ENCODE measurements around the gene USP4.

USP4 gene

DNA sequence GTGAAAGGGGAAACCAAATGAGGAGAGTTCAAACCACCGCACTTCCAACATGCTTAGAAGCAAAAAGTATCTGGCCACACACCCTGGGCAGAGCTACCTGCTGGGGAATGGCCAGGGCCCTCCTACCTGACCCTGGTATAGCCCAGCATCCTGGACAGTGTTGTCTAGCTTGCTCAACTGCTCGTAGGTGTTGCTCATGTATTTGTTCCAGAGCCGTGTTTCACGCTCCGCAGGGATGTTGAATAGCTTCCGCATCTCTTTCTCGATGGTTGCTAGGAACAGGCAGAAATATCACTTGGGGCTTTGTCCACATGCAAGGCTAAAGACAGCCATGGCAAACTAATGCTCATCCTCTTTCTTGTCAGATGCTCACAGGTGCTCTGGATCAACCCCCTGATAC is 15.1 kb downstream of the USP4 start:
- Histone ChIP-seq H3K4me3 (ENCODE audit: low read length) (no peak overlapping the region), H3K36me3 (ENCODE audit: control insufficient read depth, insufficient read depth, low read length, severe bottlenecking) (peaks cover 85% of the 10 kb centered on the region), H3K4me1 (ENCODE audit: control insufficient read depth, insufficient read depth, low read length) (no peaks in the 10 kb centered on the region), H3K9me3 (ENCODE audit: control insufficient read depth, low read length) (no peaks in the 10 kb centered on the region), H3K27me3 (replicated peaks; ENCODE audit: control insufficient read depth, insufficient read depth, low read length) (no peaks in the 10 kb centered on the region), H3K9ac (ENCODE audit: low read length) (no peak overlapping the region)
- DNase-seq (ENCODE audit: low read depth): no peak

DNA sequence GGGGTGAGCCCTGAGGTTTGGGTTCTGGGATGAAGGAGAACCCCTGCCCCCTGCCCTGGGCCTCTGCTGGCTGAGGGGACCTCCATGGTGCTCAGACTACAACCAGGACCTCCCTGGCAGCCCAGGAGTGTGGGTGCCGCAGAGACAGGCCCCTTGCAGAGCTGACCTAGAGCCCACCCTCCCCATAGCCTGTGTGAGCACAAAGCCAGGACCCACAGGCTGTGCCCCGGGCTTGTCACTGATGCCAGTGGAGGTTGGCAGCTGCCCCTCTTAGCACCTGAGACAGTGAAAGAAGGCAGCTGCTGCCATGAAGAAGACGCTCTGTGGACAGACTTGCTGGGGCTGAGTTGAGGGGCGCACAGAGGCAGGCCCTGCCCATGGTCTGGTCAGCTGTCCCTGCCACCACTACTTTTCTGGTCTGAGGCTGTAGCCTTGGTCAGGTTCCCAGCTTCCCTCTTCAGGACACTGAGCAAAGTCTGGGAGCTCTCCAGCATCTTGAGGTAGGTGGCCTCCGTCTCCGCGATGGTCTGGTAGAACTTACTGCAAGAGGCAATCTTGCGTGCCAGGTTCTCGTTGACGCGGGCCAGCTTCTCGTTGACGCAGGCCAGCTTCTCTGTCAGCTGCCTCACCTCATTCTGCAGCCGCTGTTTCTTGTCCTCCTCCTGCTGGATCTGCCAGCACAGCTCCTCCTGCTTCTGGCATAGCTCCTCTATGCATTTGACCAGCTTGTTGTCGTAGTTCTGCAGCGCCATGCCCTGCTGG is 23.0 kb downstream of the USP4 start:
- DNase-seq (ENCODE audit: low read depth): no peak
- Histone ChIP-seq H3K36me3 (ENCODE audit: control insufficient read depth, insufficient read depth, low read length, severe bottlenecking) (peaks cover 68% of the 10 kb centered on the region), H3K9me3 (ENCODE audit: control insufficient read depth, low read length) (no peaks in the 10 kb centered on the region)

DNA sequence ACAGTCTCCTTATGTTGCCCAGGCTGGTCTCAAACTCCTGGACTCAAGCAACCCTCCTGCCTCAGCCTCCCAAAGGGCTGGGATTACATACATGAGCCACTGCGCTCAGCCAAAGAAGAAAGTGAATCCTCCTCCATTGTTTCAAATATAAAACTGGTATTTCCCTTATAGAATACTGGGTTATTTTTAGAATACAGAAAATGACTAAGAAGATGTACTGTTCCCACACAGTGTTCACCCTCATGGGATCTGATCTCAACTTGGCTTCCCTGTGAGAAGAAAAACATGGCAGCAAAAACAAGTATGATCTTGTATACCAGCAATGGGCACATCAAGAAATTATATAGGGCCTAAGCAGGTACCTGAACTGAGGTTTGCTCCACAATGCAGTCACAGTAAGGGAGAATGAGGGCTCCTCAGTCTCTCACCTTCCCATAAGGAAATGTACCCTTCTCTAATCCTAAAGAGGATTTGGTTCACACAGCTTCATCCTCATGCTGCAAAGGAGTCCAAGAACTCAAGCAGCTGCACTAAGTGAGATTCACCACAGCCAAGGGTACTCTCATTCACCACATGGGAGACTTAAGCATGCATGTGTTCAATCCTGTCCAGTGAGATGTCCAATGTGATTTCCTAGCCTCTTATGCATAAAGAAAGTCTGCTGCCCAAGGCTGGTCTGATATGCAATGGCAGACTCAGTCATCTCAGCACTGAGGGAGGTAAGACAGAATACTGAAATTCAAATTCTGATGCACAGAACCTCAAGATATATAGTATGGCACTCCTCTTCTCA is 25.8 kb downstream of the USP4 start:
- no peaks in the 10 kb centered on the region for H3K27me3 ChIP-seq (replicated peaks; ENCODE audit: control insufficient read depth, insufficient read depth, low read length)
- H3K9me3 ChIP-seq (ENCODE audit: control insufficient read depth, low read length): no peaks in the 10 kb centered on the region
- H3K4me1 ChIP-seq (ENCODE audit: control insufficient read depth, insufficient read depth, low read length): peaks cover 10% of the 10 kb centered on the region
- H3K4me3 ChIP-seq (ENCODE audit: low read length): no peak overlapping the region
- peaks cover 67% of the 10 kb centered on the region for H3K36me3 ChIP-seq (ENCODE audit: control insufficient read depth, insufficient read depth, low read length, severe bottlenecking)
- peak; percentile 12 for DNase-seq (ENCODE audit: low read depth)
- no peak overlapping the region for H3K9ac ChIP-seq (ENCODE audit: low read length)

More for the DNA sequence above, 23.0 kb downstream of the USP4 start:
- peaks cover 10% of the 10 kb centered on the region for H3K4me1 ChIP-seq (ENCODE audit: control insufficient read depth, insufficient read depth, low read length)
- no peak overlapping the region for H3K4me3 ChIP-seq (ENCODE audit: low read length)
- no peak overlapping the region for H3K9ac ChIP-seq (ENCODE audit: low read length)
- no peaks in the 10 kb centered on the region for H3K27me3 ChIP-seq (replicated peaks; ENCODE audit: control insufficient read depth, insufficient read depth, low read length)

DNA sequence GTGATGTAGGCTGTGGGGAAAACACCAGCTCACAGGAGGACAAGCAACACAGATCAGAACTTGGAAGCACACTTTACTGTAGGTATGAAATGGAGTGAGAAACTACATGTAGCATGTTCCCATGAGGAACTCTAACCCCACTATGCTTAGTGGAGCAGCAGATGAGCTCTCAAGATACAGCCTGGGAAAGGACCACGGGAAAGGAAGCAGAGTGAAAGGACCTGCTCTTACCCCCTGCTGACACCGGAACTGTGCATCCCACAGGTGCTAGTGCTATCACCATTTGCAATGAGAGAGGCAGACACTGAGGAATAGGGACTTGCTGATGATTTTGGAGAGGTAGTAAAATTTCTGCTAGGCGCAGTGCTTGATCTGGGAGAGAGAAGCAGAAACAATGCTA is 28.6 kb downstream of the USP4 start:
- H3K4me3 ChIP-seq (ENCODE audit: low read length): no peak overlapping the region
- no peak overlapping the region for H3K9ac ChIP-seq (ENCODE audit: low read length)
- peaks cover 62% of the 10 kb centered on the region for H3K36me3 ChIP-seq (ENCODE audit: control insufficient read depth, insufficient read depth, low read length, severe bottlenecking)
- no peaks in the 10 kb centered on the region for H3K9me3 ChIP-seq (ENCODE audit: control insufficient read depth, low read length)
- no peaks in the 10 kb centered on the region for H3K27me3 ChIP-seq (replicated peaks; ENCODE audit: control insufficient read depth, insufficient read depth, low read length)
- DNase-seq (ENCODE audit: low read depth): no peak
- H3K4me1 ChIP-seq (ENCODE audit: control insufficient read depth, insufficient read depth, low read length): peaks cover 10% of the 10 kb centered on the region

DNA sequence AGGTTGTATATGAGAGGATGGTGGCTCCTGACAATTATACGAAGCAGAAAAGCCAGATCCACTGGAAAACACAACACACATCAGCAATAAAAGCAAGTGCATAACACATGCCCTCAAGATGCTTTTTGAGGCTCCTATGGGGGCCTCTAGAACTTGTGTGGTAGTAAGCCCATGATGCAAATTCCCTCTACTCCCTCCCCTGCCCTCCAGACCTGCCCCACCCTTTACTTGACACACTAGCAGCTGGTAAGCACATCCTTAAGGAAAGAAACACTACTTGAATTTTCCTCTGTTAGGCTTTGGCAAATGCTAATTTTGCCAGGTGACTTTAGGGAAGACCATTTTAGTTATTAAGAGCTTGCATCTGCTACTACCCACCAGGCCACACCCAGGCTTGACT is 29.2 kb downstream of the USP4 start:
- H3K9me3 ChIP-seq (ENCODE audit: control insufficient read depth, low read length): no peaks in the 10 kb centered on the region
- H3K36me3 ChIP-seq (ENCODE audit: control insufficient read depth, insufficient read depth, low read length, severe bottlenecking): peaks cover 62% of the 10 kb centered on the region
- no peak for DNase-seq (ENCODE audit: low read depth)
- no peak overlapping the region for H3K4me3 ChIP-seq (ENCODE audit: low read length)
- peaks cover 10% of the 10 kb centered on the region for H3K4me1 ChIP-seq (ENCODE audit: control insufficient read depth, insufficient read depth, low read length)
- H3K9ac ChIP-seq (ENCODE audit: low read length): no peak overlapping the region
- no peaks in the 10 kb centered on the region for H3K27me3 ChIP-seq (replicated peaks; ENCODE audit: control insufficient read depth, insufficient read depth, low read length)

DNA sequence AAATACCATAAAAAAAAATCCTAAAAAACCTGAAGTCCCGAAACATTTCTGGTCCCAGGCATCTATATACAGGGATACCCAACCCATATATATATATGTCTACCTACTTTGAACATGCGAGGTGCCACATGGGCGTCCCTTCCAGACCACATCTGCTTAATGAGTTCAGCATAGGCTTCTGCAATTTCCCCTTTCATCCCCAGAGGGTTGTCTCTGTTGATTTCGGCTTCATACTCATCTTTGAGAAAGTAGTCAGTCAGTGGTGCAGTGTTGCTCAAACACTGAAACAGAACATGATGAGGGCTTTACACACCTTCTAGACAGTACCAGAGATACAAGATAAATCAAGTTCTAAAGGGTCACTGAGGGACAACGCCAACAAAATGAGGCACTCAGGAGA is 34.2 kb downstream of the USP4 start:
- Histone ChIP-seq H3K4me3 (ENCODE audit: low read length) (no peak overlapping the region), H3K9me3 (ENCODE audit: control insufficient read depth, low read length) (no peaks in the 10 kb centered on the region), H3K9ac (ENCODE audit: low read length) (no peak overlapping the region), H3K4me1 (ENCODE audit: control insufficient read depth, insufficient read depth, low read length) (no peaks in the 10 kb centered on the region), H3K36me3 (ENCODE audit: control insufficient read depth, insufficient read depth, low read length, severe bottlenecking) (peaks cover 72% of the 10 kb centered on the region), H3K27me3 (replicated peaks; ENCODE audit: control insufficient read depth, insufficient read depth, low read length) (no peaks in the 10 kb centered on the region)
- DNase-seq (ENCODE audit: low read depth): no peak

DNA sequence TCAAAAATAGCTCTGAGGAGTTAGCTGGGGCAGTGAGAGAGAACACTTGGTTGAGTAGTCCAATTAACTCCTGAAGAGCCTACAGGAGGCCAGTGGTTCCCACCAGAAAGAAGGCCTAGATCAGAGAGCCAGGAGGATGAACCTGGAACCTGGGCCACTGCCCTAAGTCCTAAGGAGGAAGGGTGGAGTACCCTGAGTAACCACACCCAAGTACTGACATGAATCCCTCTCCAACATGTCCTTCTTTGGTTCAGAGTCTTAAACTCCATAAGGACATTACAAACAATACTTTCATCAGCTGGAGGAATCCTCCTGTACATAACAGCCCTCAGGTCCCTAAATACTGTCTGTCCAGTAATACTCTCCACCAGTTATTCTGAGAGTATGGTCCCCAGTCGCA is 37.2 kb downstream of the USP4 start:
- no peaks in the 10 kb centered on the region for H3K9me3 ChIP-seq (ENCODE audit: control insufficient read depth, low read length)
- no peak for DNase-seq (ENCODE audit: low read depth)
- H3K4me3 ChIP-seq (ENCODE audit: low read length): no peak overlapping the region
- H3K9ac ChIP-seq (ENCODE audit: low read length): no peak overlapping the region
- H3K27me3 ChIP-seq (replicated peaks; ENCODE audit: control insufficient read depth, insufficient read depth, low read length): no peaks in the 10 kb centered on the region
- H3K36me3 ChIP-seq (ENCODE audit: control insufficient read depth, insufficient read depth, low read length, severe bottlenecking): peaks cover 74% of the 10 kb centered on the region
- no peaks in the 10 kb centered on the region for H3K4me1 ChIP-seq (ENCODE audit: control insufficient read depth, insufficient read depth, low read length)

DNA sequence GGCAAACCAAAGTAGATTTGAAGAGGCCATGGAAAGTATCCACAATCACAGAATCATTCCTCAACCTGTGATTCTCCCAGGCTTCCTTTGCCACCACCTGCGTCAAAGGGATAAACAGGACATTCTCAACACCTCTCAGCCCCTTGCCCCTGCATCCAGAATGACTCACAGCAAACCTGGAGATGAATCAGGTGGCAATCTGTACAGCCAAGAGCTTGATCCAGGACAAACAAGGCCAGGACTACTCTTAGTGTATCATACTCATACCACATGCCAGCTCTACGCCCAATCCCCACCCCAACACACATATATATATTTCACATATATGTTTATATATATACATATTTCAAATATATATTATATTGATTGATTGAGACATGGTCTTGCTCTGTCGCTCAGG is 39.3 kb downstream of the USP4 start:
- Histone ChIP-seq H3K9ac (ENCODE audit: low read length) (no peak overlapping the region), H3K9me3 (ENCODE audit: control insufficient read depth, low read length) (no peaks in the 10 kb centered on the region), H3K36me3 (ENCODE audit: control insufficient read depth, insufficient read depth, low read length, severe bottlenecking) (peaks cover 73% of the 10 kb centered on the region), H3K27me3 (replicated peaks; ENCODE audit: control insufficient read depth, insufficient read depth, low read length) (no peaks in the 10 kb centered on the region), H3K4me1 (ENCODE audit: control insufficient read depth, insufficient read depth, low read length) (peaks cover 12% of the 10 kb centered on the region), H3K4me3 (ENCODE audit: low read length) (no peak overlapping the region)
- DNase-seq (ENCODE audit: low read depth): no peak

DNA sequence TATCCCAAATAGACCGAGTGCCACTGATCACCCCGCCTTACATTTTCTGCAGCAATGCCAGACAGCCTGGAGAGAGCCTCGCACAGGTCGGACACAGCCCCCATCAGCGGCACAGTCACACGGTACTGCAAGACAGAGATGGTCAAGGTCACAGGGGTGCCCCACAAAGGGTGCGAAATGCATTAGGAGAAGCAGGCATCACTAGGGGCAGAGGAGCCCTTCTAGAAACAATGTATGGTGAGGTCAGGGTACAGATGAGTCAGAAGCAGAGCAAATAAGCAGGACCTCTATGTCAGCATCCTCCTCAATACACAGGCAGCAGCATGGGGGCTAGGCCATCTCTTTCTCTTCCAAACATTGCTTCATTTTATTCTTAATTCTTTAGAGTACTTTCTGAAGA is 41.3 kb downstream of the USP4 start:
- H3K9ac ChIP-seq (ENCODE audit: low read length): no peak overlapping the region
- H3K36me3 ChIP-seq (ENCODE audit: control insufficient read depth, insufficient read depth, low read length, severe bottlenecking): peaks cover 80% of the 10 kb centered on the region
- H3K4me3 ChIP-seq (ENCODE audit: low read length): no peak overlapping the region
- no peaks in the 10 kb centered on the region for H3K27me3 ChIP-seq (replicated peaks; ENCODE audit: control insufficient read depth, insufficient read depth, low read length)
- DNase-seq (ENCODE audit: low read depth): no peak
- no peaks in the 10 kb centered on the region for H3K9me3 ChIP-seq (ENCODE audit: control insufficient read depth, low read length)
- H3K4me1 ChIP-seq (ENCODE audit: control insufficient read depth, insufficient read depth, low read length): peaks cover 12% of the 10 kb centered on the region

DNA sequence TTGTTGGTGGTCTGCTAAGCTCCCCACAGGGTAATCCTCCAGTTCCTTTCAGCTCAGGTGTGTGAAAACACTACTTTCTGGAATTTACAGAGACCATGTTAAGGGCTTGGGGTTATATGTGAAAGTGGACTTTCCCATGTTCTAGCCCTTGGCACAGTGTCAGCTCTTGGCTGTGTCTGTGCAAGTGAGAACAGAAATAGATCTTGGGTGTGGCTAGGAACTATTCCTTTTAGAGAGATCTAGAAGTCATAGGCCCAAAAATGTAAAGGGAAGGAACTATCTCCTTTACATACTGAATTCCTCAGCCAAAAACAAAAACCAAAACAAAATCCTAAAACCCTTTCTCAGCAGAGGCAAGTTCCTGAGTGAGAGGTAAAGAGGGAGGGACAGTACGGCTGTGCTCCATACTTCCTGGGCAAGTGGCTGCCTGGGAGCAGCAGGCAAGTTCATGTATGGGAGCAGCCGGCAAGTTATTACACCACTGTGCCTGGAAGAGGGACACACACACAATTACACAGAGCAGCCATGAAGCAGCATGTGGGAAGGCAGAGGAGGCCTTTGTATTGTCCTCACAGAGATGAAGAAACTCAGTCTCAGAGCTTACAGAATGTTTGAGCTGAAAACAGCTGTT is 43.0 kb downstream of the USP4 start:
- peak; percentile 51 for DNase-seq (ENCODE audit: low read depth)

DNA sequence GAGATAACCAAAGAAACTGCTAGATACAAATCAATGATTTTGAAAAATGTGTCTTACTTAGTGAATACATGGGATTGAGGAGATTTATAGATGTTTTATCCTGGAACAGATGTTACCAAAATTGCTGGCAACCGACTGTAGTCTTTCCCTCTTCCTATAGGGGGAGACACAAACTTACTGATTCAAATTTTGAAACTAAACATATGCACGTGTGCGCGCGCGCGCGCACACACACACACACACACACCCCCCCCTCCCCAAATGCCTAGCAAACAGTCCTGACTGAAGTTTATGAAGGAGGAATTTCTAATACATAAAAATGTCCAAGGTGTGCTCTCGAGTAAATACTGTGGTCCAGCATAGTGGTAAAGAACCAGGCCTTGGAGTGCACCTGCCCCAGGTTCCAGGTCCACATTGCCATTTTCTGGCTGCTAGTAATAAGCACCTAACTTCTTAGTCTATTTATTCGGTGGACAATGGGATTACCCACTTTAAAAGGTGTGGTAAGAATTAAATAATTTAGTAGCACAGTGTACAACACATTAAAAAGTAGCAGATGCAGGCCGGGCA is 44.3 kb downstream of the USP4 start:
- H3K4me3 ChIP-seq (ENCODE audit: low read length): no peak overlapping the region
- peak; percentile 63 for DNase-seq (ENCODE audit: low read depth)
- peaks cover 12% of the 10 kb centered on the region for H3K4me1 ChIP-seq (ENCODE audit: control insufficient read depth, insufficient read depth, low read length)
- H3K36me3 ChIP-seq (ENCODE audit: control insufficient read depth, insufficient read depth, low read length, severe bottlenecking): peaks cover 80% of the 10 kb centered on the region
- no peak overlapping the region for H3K9ac ChIP-seq (ENCODE audit: low read length)
- no peaks in the 10 kb centered on the region for H3K27me3 ChIP-seq (replicated peaks; ENCODE audit: control insufficient read depth, insufficient read depth, low read length)
- no peaks in the 10 kb centered on the region for H3K9me3 ChIP-seq (ENCODE audit: control insufficient read depth, low read length)

More for the DNA sequence above, 43.0 kb downstream of the USP4 start:
- peak overlapping the region; percentile 64 for H3K9ac ChIP-seq (ENCODE audit: low read length)
- H3K36me3 ChIP-seq (ENCODE audit: control insufficient read depth, insufficient read depth, low read length, severe bottlenecking): peaks cover 84% of the 10 kb centered on the region
- H3K4me3 ChIP-seq (ENCODE audit: low read length): no peak overlapping the region
- no peaks in the 10 kb centered on the region for H3K9me3 ChIP-seq (ENCODE audit: control insufficient read depth, low read length)
- H3K4me1 ChIP-seq (ENCODE audit: control insufficient read depth, insufficient read depth, low read length): peaks cover 12% of the 10 kb centered on the region
- H3K27me3 ChIP-seq (replicated peaks; ENCODE audit: control insufficient read depth, insufficient read depth, low read length): no peaks in the 10 kb centered on the region

Data from adipocyte (in vitro differentiated cells).